Activated CD4-positive, alpha-beta T cell treated with anti-CD3 and anti-CD28 coated beads for 4 hours (primary cell): ENCODE results near the gene ZNF587B.
"Not testable (repeated sequence)": the region's sequence is repeated elsewhere in the genome, so short reads cannot be mapped to it uniquely, and the experiment has no call there.

Experiments used
- DNase-seq, 2 donors: peaks; one replicate each; pipeline ENCODE4 v3.0.0-alpha.2; 2020

ZNF587B gene

GRCh38 chr19:57830071-57830602, at the start of gene ZNF587B:
Gene ZNF587B (plus strand): TSS chr19:57830299. CDS start chr19:57830529, 230 bp downstream.
- DNase-seq: peak in 1 of 2 donors; percentile 22

GRCh38 chr19:57786286-57786685, 43.8 kb upstream of the ZNF587B start:
- no peak for DNase-seq

- DNase-seq: no peak
These were observed 43.2 kb upstream of the ZNF587B start for GRCh38 chr19:57786906-57787305.

- no peak for DNase-seq
These were observed 41.9 kb upstream of the ZNF587B start for GRCh38 chr19:57788114-57788692.

GRCh38 chr19:57789288-57789687, 40.8 kb upstream of the ZNF587B start:
- no peak for DNase-seq

GRCh38 chr19:57796580-57796979, 33.5 kb upstream of the ZNF587B start:
- DNase-seq: not testable (repeated sequence)

GRCh38 chr19:57800696-57801095, 29.4 kb upstream of the ZNF587B start:
- no peak for DNase-seq

GRCh38 chr19:57802269-57802668, 27.8 kb upstream of the ZNF587B start:
- DNase-seq: no peak

- no peak for DNase-seq
These were observed 26.9 kb upstream of the ZNF587B start for GRCh38 chr19:57803265-57803593.

- DNase-seq: no peak
These were observed 26.3 kb upstream of the ZNF587B start for GRCh38 chr19:57803594-57804325.

- DNase-seq: no peak
These were observed 22.6 kb upstream of the ZNF587B start for GRCh38 chr19:57807541-57807940.

GRCh38 chr19:57810410-57811295, 19.4 kb upstream of the ZNF587B start:
- not testable (repeated sequence) for DNase-seq

- no peak for DNase-seq
These were observed 17.9 kb upstream of the ZNF587B start for GRCh38 chr19:57812226-57812625.

GRCh38 chr19:57812975-57813820, 16.9 kb upstream of the ZNF587B start:
- DNase-seq: not testable (repeated sequence)

GRCh38 chr19:57813919-57814504, 16.1 kb upstream of the ZNF587B start:
- no peak for DNase-seq

GRCh38 chr19:57814505-57815246, 15.4 kb upstream of the ZNF587B start, which contains the start of gene ZNF552:
Gene ZNF552 (minus strand): TSS chr19:57814913. CDS start chr19:57814743, 170 bp downstream.
- DNase-seq: peak; percentile 72

- no peak for DNase-seq
These were observed 14.6 kb upstream of the ZNF587B start for GRCh38 chr19:57815247-57816075.

- DNase-seq: no peak
These were observed 13.4 kb upstream of the ZNF587B start for GRCh38 chr19:57816652-57817051.

- no peak for DNase-seq
These were observed 12.1 kb upstream of the ZNF587B start for GRCh38 chr19:57817976-57818375.

- DNase-seq: no peak
These were observed 11.7 kb upstream of the ZNF587B start for GRCh38 chr19:57818378-57818777.
